Neural cell (in vitro differentiated cells): ENCODE measurements around the gene CRABP2. TPM values are rescaled to one million over a fixed set of nuclear protein-coding genes. Genes with fewer than 3 reads are reported as not detected.

Experiments used
- H2AFZ ChIP-seq: fragments of 200-600, 300-800 bp; sonication (generic), shearing (Covaris generic); 2 replicates; pipeline ENCODE4 v1.6.0; 2014; ENCODE audit warnings: low read depth, mild to moderate bottlenecking, antibody characterized with exemption, low read length, moderate library complexity
- H3F3A ChIP-seq: fragments of 200-600 bp; shearing (Covaris generic); 2 replicates; pipeline ENCODE4 v1.6.1; 2016; ENCODE audit warnings: mild to moderate bottlenecking, moderate library complexity, mixed read lengths, antibody characterized with exemption, low read length; ENCODE audit not compliant: insufficient read depth, poor library complexity, severe bottlenecking
- H3K27ac ChIP-seq: fragments of 200-600, 300-800 bp; sonication (generic), shearing (Covaris generic); 2 replicates; pipeline ENCODE4 v1.5.1; 2014; ENCODE audit warnings: mild to moderate bottlenecking, low read length, moderate library complexity
- H3K27me3 ChIP-seq: fragments of 300-800, 200-600 bp; sonication (generic), shearing (Covaris generic); 2 replicates; pipeline ENCODE4 v1.6.0; 2014; ENCODE audit warnings: mild to moderate bottlenecking, low read depth, low read length, moderate library complexity; ENCODE audit not compliant: insufficient read depth
- H3K36me3 ChIP-seq: fragments of 300-800, 200-600 bp; sonication (generic), shearing (Covaris generic); 2 replicates; pipeline ENCODE4 v1.5.1; 2014; ENCODE audit warnings: mild to moderate bottlenecking, antibody characterized with exemption, low read length, moderate library complexity; ENCODE audit not compliant: insufficient read depth
- H3K4me2 ChIP-seq: fragments of 300-800, 200-600 bp; sonication (generic), shearing (Covaris generic); 2 replicates; pipeline ENCODE4 v1.6.0; 2014; ENCODE audit warnings: mild to moderate bottlenecking, low read length
- H3K4me3 ChIP-seq: fragments of 300-800, 200-600 bp; sonication (generic), shearing (Covaris generic); 2 replicates; pipeline ENCODE4 v1.5.1; 2014; ENCODE audit warnings: mild to moderate bottlenecking, low read length, moderate library complexity
- H3K79me2 ChIP-seq: fragments of 200-600 bp; shearing (Covaris generic); replicated peaks from 2 replicates; pipeline ENCODE4 v1.6.0; 2014; ENCODE audit warnings: mild to moderate bottlenecking, low read length, moderate library complexity; ENCODE audit not compliant: insufficient read depth
- H3K9ac ChIP-seq: fragments of 300-800, 200-600 bp; sonication (generic), shearing (Covaris generic); 2 replicates; pipeline ENCODE4 v1.6.1; 2016; ENCODE audit warnings: mild to moderate bottlenecking, low read length, mixed read lengths
- H3K9me2 ChIP-seq: fragments of 200-600 bp; shearing (Covaris generic); 2 replicates; pipeline ENCODE4 v1.6.1; 2016; ENCODE audit warnings: mild to moderate bottlenecking, low read length, mixed read lengths; ENCODE audit not compliant: insufficient read depth
- H3K9me3 ChIP-seq: fragments of 200-600, 300-800 bp; sonication (generic), shearing (Covaris generic); 2 replicates; pipeline ENCODE4 v1.6.1; 2016; ENCODE audit warnings: mild to moderate bottlenecking, mixed run types, low read length, moderate library complexity, mixed read lengths
- H4K20me1 ChIP-seq: fragments of 200-600 bp; shearing (Covaris generic); 2 replicates; pipeline ENCODE4 v1.6.1; 2016; ENCODE audit warnings: mild to moderate bottlenecking, mixed run types; ENCODE audit not compliant: insufficient read depth
- CTCF ChIP-seq: fragments of 450-650 bp; IDR thresholded peaks from 2 replicates; pipeline ENCODE4 v1.5.1; 2014; ENCODE audit warnings: antibody characterized with exemption, mild to moderate bottlenecking, moderate library complexity; ENCODE audit not compliant: poor library complexity, severe bottlenecking
- EP300 ChIP-seq: fragments of 450-650 bp; conservative IDR thresholded peaks from 2 replicates; pipeline ENCODE4 v1.6.1; 2014; ENCODE audit warnings: antibody characterized with exemption, mild to moderate bottlenecking, moderate library complexity; ENCODE audit not compliant: poor library complexity, severe bottlenecking
- EZH2 ChIP-seq: fragments of 200-600, 300-800 bp; shearing (Covaris generic), sonication (generic); IDR thresholded peaks from 2 replicates; pipeline ENCODE4 v1.6.1; 2014; ENCODE audit warnings: antibody characterized with exemption, low read length, borderline replicate concordance, mild to moderate bottlenecking; ENCODE audit not compliant: insufficient read depth, poor library complexity, severe bottlenecking
- MXI1 ChIP-seq: fragments of 450-650 bp; conservative IDR thresholded peaks from 2 replicates; pipeline ENCODE4 v1.6.1; 2014; ENCODE audit warnings: antibody characterized with exemption, mild to moderate bottlenecking; ENCODE audit not compliant: poor library complexity, severe bottlenecking
- POLR2AphosphoS5 ChIP-seq: IDR thresholded peaks from 2 replicates; pipeline ENCODE4 v1.6.1; 2012
- RAD21 ChIP-seq: fragments of 450-650 bp; conservative IDR thresholded peaks from 2 replicates; pipeline ENCODE4 v1.6.1; 2014; ENCODE audit warnings: antibody characterized with exemption, mild to moderate bottlenecking, moderate library complexity
- SMC3 ChIP-seq: fragments of 450-650 bp; conservative IDR thresholded peaks from 2 replicates; pipeline ENCODE4 v1.6.1; 2014; ENCODE audit warnings: antibody characterized with exemption, mild to moderate bottlenecking, moderate library complexity; ENCODE audit not compliant: poor library complexity
- TAF1 ChIP-seq: IDR thresholded peaks from 2 replicates; pipeline ENCODE4 v1.6.1; 2012; ENCODE audit warnings: low read depth
- polyA plus RNA-seq: library from polyadenylated mRNA; depleted of rRNA; stranded (reverse); fragments of >200 nt; gene quantifications from 2 replicates; pipeline ENCODE4 v1.2.3, GENCODE V29; 2014
- TF ChIP-seq, protein P1 (sequence below): IDR thresholded peaks from 2 replicates; pipeline ENCODE4 v1.6.1; 2012; ENCODE audit warnings: borderline replicate concordance

Gene CRABP2
- polyA plus RNA-seq, 1 donor from 2014 or later, result 7.7 TPM

- H2AFZ ChIP-seq, result peak within 1 kb of the TSS; percentile 56
- H3K4me2 ChIP-seq, result peak within 1 kb of the TSS; percentile 63
- no peak for TF ChIP-seq POLR2AphosphoS5
- TF ChIP-seq MXI1, result no peak
- TF ChIP-seq CTCF, result no peak
- no peak for TF ChIP-seq RAD21
- no peak for TF ChIP-seq EP300
- TF ChIP-seq EZH2, result no peak
- no peak for TF ChIP-seq TAF1
- TF ChIP-seq, protein P1, sequence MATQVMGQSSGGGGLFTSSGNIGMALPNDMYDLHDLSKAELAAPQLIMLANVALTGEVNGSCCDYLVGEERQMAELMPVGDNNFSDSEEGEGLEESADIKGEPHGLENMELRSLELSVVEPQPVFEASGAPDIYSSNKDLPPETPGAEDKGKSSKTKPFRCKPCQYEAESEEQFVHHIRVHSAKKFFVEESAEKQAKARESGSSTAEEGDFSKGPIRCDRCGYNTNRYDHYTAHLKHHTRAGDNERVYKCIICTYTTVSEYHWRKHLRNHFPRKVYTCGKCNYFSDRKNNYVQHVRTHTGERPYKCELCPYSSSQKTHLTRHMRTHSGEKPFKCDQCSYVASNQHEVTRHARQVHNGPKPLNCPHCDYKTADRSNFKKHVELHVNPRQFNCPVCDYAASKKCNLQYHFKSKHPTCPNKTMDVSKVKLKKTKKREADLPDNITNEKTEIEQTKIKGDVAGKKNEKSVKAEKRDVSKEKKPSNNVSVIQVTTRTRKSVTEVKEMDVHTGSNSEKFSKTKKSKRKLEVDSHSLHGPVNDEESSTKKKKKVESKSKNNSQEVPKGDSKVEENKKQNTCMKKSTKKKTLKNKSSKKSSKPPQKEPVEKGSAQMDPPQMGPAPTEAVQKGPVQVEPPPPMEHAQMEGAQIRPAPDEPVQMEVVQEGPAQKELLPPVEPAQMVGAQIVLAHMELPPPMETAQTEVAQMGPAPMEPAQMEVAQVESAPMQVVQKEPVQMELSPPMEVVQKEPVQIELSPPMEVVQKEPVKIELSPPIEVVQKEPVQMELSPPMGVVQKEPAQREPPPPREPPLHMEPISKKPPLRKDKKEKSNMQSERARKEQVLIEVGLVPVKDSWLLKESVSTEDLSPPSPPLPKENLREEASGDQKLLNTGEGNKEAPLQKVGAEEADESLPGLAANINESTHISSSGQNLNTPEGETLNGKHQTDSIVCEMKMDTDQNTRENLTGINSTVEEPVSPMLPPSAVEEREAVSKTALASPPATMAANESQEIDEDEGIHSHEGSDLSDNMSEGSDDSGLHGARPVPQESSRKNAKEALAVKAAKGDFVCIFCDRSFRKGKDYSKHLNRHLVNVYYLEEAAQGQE, result no peak
- no peak for TF ChIP-seq SMC3
- H3K9me2 ChIP-seq, result no peaks in the 10 kb centered on the region
- peak within 1 kb of the TSS; percentile 94 for H3K9ac ChIP-seq
- H3K27ac ChIP-seq, result peak within 1 kb of the TSS; percentile 88
- H3K27me3 ChIP-seq, result no peaks in the 10 kb centered on the region
- no peaks in the 10 kb centered on the region for H4K20me1 ChIP-seq
- no peaks in the 10 kb centered on the region for H3K9me3 ChIP-seq
- peak within 1 kb of the TSS; percentile 89 for H3K4me3 ChIP-seq
- H3K36me3 ChIP-seq, result no peaks in the 10 kb centered on the region
- H3F3A ChIP-seq, result no peaks in the 10 kb centered on the region
- H3K79me2 ChIP-seq, result peaks cover 62% of the 10 kb centered on the region
Measured at GRCh38 chr1:156751451-156751756, 46.0 kb upstream of the CRABP2 start, which contains the start of gene HDGF. Gene HDGF (minus strand): TSS chr1:156751675. CDS start chr1:156751429, 246 bp downstream.

- Histone ChIP-seq H3K9me3 (no peaks in the 10 kb centered on the region), H3K27me3 (no peaks in the 10 kb centered on the region), H2AFZ (peak overlapping the region; percentile 56)
Measured at GRCh38 chr1:156750711-156751450, 45.5 kb upstream of the CRABP2 start.

More at GRCh38 chr1:156750711-156751450, 45.5 kb upstream of the CRABP2 start:
- H3K9ac ChIP-seq, result peak overlapping the region; percentile 94
- H3K9me2 ChIP-seq, result no peaks in the 10 kb centered on the region
- H4K20me1 ChIP-seq, result no peaks in the 10 kb centered on the region
- H3K4me2 ChIP-seq, result peak overlapping the region; percentile 63
- H3K36me3 ChIP-seq, result no peaks in the 10 kb centered on the region
- H3F3A ChIP-seq, result no peaks in the 10 kb centered on the region
- H3K27ac ChIP-seq, result peak overlapping the region; percentile 79
- peak overlapping the region; percentile 89 for H3K4me3 ChIP-seq
- no peak for TF ChIP-seq EP300
- no peak for TF ChIP-seq TAF1
- TF ChIP-seq MXI1, result peak; percentile 17
- no peak for TF ChIP-seq EZH2
- no peak for TF ChIP-seq RAD21
- no peak for TF ChIP-seq POLR2AphosphoS5
- peak; percentile 39 for TF ChIP-seq CTCF
- TF ChIP-seq SMC3, result no peak
- TF ChIP-seq, protein P1, result no peak
- peaks cover 67% of the 10 kb centered on the region for H3K79me2 ChIP-seq
